ENCODE data around the gene EFCAB6. TPM values are rescaled to one million over a fixed set of nuclear protein-coding genes. Genes with fewer than 3 reads are reported as not detected.

EFCAB6 gene
- total and polyA plus RNA-seq, 8 donors: 0.29 to 10.5 (median 3.5) TPM

DNA sequence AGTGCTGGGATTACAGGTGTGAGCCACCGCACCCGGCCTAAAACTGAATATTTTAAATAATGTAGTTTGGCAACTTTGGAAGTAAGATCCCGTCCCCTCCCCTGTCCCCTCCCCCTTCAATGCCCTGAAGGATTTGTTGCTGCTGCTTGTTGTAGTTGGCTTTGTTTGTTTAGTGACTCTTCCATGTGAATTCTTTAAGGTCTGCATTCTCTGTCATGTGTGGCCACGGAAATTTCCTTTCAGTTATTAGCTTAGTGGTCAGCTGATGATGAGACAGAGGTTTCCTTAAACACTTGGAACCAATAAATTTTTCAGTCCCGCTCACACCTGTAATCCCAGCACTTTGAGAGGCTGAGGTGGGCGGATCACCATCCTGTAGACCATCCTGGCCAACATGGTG lies 290.4 kb downstream of the EFCAB6 start:
- Histone ChIP-seq H3K9me3 (no peaks in the 10 kb centered on the region), H3K27me3 (peaks cover 0 to 61% (median 0%) of the 10 kb centered on the region in 3 donors), H3K36me3 (no peaks in the 10 kb centered on the region), H3K4me3 (no peak overlapping the region), H3K27ac (no peak overlapping the region), H3K4me1 (no peaks in the 10 kb centered on the region)
- no peak for DNase-seq
- intact Hi-C loops (cut with DNase I; ENCODE audit: low total_unique reads): no loop called here
- TF ChIP-seq CTCF (IDR thresholded peaks at IDR 0.05): no peak
- no peak for TF ChIP-seq POLR2A (IDR thresholded peaks at IDR 0.05)
- TF ChIP-seq EP300 (IDR thresholded peaks at IDR 0.05): no peak
- no peak for TF ChIP-seq POLR2AphosphoS5 (IDR thresholded peaks at IDR 0.05)
- WGBS, 5 donors: 69 to 75% (median 75%) methylated on average over 5 to 6 of the region's 6 CpGs

DNA sequence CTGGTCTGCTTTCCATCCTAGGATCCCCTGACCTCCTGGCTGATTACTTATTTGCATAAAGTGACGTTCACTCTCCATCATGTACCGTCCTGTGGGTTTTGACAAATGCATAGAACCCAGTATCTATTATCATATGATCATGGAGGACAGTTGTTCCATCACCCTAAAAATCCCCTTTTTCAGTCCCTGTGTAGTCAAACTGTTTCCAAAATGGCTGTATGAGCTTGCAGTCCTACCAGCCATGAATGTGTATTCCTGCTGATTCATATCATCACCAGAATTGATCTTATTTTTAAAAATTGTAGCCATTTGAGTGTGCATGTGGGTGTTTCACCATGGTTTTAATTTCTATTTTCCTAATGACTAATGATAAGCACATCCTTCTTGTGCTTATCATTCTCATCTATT lies 291.5 kb downstream of the EFCAB6 start:
- no peak overlapping the region for H3K4me3 ChIP-seq
- intact Hi-C loops (cut with DNase I; ENCODE audit: low total_unique reads): no loop called here
- no peaks in the 10 kb centered on the region for H3K36me3 ChIP-seq
- no peaks in the 10 kb centered on the region for H3K9me3 ChIP-seq
- no peak for DNase-seq
- H3K4me1 ChIP-seq: no peaks in the 10 kb centered on the region
- TF ChIP-seq EP300 (IDR thresholded peaks at IDR 0.05): no peak
- no peak for TF ChIP-seq POLR2A (IDR thresholded peaks at IDR 0.05)
- no peak for TF ChIP-seq POLR2AphosphoS5 (IDR thresholded peaks at IDR 0.05)
- 38 to 58% (median 46%) methylated on average over 2 of the region's 2 CpGs for WGBS, 5 donors
- peaks cover 0 to 61% (median 0%) of the 10 kb centered on the region in 3 donors for H3K27me3 ChIP-seq
- no peak overlapping the region for H3K27ac ChIP-seq

DNA sequence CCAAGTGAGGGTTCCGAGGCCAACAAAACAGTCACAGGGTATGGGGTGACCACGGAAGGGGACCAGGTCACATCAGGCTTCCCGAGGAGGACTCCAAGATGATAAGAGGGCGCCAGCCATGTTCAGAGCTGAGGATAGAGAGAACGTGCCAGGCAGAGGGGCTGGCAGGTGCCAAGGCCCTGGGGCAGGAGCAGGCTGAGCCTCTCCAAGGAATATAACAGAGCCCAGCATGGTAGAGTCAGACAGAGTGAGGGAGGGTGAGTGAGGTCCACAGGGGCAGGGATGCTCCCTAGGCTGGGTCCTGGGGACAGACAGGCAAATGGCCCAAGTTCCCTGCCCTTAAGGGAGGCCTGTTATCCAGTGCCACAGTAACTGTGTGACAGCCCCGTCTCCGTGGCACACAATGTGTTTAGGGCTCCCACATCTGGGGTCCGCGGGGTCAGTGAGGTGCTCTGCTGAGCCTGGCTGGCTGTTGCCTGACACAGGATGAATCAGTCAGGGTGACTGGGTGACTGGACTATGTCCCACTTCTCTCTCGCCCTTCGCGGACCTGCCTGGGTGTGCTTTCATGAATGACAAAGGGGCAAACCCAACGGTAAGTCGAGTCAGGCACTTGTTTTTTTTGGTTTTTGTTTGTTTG lies 295.0 kb downstream of the EFCAB6 start:
- no peaks in the 10 kb centered on the region for H3K4me1 ChIP-seq
- H3K36me3 ChIP-seq: no peaks in the 10 kb centered on the region
- H3K27ac ChIP-seq: no peak overlapping the region
- peaks cover 0 to 58% (median 0%) of the 10 kb centered on the region in 3 donors for H3K27me3 ChIP-seq
- intact Hi-C loops (cut with DNase I; ENCODE audit: low total_unique reads): no loop called here
- TF ChIP-seq EP300 (IDR thresholded peaks at IDR 0.05): no peak
- no peak for TF ChIP-seq CTCF (IDR thresholded peaks at IDR 0.05)
- no peak for TF ChIP-seq POLR2AphosphoS5 (IDR thresholded peaks at IDR 0.05)
- TF ChIP-seq POLR2A (IDR thresholded peaks at IDR 0.05): no peak
- WGBS, 5 donors: 79 to 87% (median 82%) methylated on average over 14 of the region's 14 CpGs
- H3K9me3 ChIP-seq: no peaks in the 10 kb centered on the region
- no peak for DNase-seq
- no peak overlapping the region for H3K4me3 ChIP-seq

DNA sequence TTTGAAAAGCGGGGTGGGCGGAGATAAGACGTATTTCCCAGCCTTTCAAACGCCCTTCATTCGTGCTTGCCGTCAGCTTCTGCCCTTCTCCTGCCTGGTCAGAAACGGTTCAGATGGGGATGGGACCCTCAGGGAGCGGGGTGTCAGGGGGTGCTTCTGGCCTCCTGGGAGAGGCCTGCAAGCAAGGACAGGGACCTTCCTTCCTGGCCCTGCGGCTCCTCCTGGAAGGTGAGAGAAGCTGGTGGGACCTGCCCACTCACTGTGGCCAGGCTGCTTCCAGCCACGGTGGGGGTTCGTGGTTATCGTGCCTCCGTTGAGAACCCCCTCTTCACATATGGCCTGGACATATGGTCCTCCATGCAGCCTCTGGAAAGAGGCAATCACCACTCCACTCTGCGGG lies 295.7 kb downstream of the EFCAB6 start:
- 37 to 65% (median 52%) methylated on average over 7 to 14 of the region's 14 CpGs for WGBS, 5 donors
- Histone ChIP-seq H3K27ac (no peak overlapping the region), H3K9me3 (no peaks in the 10 kb centered on the region)

More for the DNA sequence above, 295.7 kb downstream of the EFCAB6 start:
- Histone ChIP-seq H3K4me1 (no peaks in the 10 kb centered on the region), H3K27me3 (peaks cover 0 to 51% (median 0%) of the 10 kb centered on the region in 3 donors), H3K36me3 (no peaks in the 10 kb centered on the region), H3K4me3 (no peak overlapping the region)
- DNase-seq: peak in 1 of 2 donors; percentile 36
- intact Hi-C loops (cut with DNase I; ENCODE audit: low total_unique reads): no loop called here
- TF ChIP-seq CTCF (IDR thresholded peaks at IDR 0.05) (no peak), POLR2AphosphoS5 (IDR thresholded peaks at IDR 0.05) (no peak), EP300 (IDR thresholded peaks at IDR 0.05) (no peak), POLR2A (IDR thresholded peaks at IDR 0.05) (no peak)
